ENCODE results near the gene NCMAP.
A peak's percentile ranks its signal among the peaks of the same experiment; 100 is the strongest.
"Not testable (repeated sequence)": the region's sequence is repeated elsewhere in the genome, so short reads cannot be mapped to it uniquely, and the experiment has no call there.

NCMAP gene

DNA sequence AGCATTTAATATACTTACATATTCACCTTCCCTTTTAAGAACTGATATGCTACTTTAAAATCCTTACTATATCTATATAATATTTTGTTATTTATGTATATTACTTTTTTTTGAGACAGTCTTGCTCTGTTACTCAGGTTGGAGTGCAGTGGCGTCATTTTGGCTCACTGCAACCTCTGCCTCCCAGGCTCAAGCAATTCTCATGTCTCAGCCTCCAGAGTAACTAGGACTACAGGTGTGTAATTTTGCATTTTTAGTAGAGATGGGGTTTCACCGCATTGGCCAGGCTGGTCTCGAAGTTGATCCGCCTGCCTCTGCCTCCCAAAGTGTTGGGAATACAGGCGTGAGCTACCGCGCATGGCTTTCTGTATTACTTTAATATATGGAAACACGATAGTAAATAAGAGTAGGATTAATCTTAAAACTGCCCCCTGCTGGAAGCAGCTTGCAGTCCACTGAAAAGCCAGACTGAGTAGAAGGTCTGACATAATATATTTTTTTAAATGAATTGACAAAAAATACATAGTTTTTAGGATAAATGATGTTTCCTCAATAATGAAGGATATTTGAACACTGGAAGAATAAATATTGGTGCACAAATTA lies 28.8 kb upstream of the NCMAP start:
- H2AFZ ChIP-seq (ENCODE audit: insufficient read depth, low read length, poor library complexity), result no peak overlapping the region
- no peak overlapping the region for H4K12ac ChIP-seq (ENCODE audit: low read depth, low read length)
- no peak overlapping the region for H4K8ac ChIP-seq (ENCODE audit: low read depth, low read length)
- no peak overlapping the region for H3K27ac ChIP-seq (ENCODE audit: low read depth, low read length)
- no peak overlapping the region for H3K4me3 ChIP-seq (ENCODE audit: low read depth, low read length)
- peak overlapping the region; percentile 37 for H3K18ac ChIP-seq (ENCODE audit: low read length)
- H3K4me1 ChIP-seq (ENCODE audit: control insufficient read depth in 1 of 2, insufficient read depth in 2 of 2, low read length in 2 of 2), result no peaks in the 10 kb centered on the region
- H3K79me1 ChIP-seq (ENCODE audit: low read length), result no peaks in the 10 kb centered on the region
- H3K27me3 ChIP-seq (ENCODE audit: insufficient read depth, low read length), result no peaks in the 10 kb centered on the region
- H2BK5ac ChIP-seq (ENCODE audit: low read depth, low read length, poor library complexity), result no peak overlapping the region
- H3K23ac ChIP-seq (ENCODE audit: low read length), result no peak overlapping the region
- no peak overlapping the region for H4K91ac ChIP-seq (ENCODE audit: low read depth, low read length)
- H2BK120ac ChIP-seq (ENCODE audit: insufficient read depth, low read length, poor library complexity), result no peak overlapping the region
- peaks cover 0 to 2% of the 10 kb centered on the region in 2 experiments for H3K36me3 ChIP-seq (ENCODE audit: control insufficient read depth in 1 of 2, insufficient read depth in 2 of 2, low read length in 2 of 2)
- no peak overlapping the region for H3K9ac ChIP-seq (ENCODE audit: low read length)
- no peaks in the 10 kb centered on the region for H3K79me2 ChIP-seq (ENCODE audit: control insufficient read depth, insufficient read depth, low read length, poor library complexity)
- H3K14ac ChIP-seq (ENCODE audit: low read length), result no peak overlapping the region
- no peak overlapping the region for H3K4me2 ChIP-seq (ENCODE audit: low read length)
- no peak overlapping the region for H3K4ac ChIP-seq (ENCODE audit: low read depth, low read length)
- H2AK5ac ChIP-seq (ENCODE audit: low read length), result no peak overlapping the region
- H3K9me3 ChIP-seq (ENCODE audit: insufficient read depth, low read depth, low read length), result no peaks in the 10 kb centered on the region
- H2BK12ac ChIP-seq (ENCODE audit: low read length), result no peak overlapping the region
- DNase-seq, result peak; percentile 42 to 65
- no CpG with 5 or more reads among the region's 8 CpGs for WGBS (ENCODE audit: extremely low coverage, insufficient coverage, insufficient read length)

DNA sequence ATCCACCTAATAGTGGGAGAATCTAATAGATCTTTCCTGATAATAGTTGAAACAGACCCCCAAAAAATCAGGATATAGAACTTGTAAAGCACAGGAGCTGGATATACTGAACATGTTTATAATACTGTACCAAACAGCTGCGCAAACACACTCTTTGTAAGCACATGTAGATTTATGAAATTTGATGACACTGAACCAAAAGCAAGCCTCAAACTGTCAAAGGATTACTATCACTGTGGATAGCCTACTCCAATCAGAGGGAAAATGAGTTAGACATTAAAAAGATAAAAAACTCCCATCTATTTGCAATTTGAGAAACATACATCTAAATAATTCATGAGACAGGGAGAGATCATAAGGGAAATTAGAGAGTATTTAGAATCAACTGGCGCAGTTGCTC lies 27.1 kb upstream of the NCMAP start:
- Histone ChIP-seq H3K18ac (ENCODE audit: low read length) (no peak overlapping the region), H3K23ac (ENCODE audit: low read length) (no peak overlapping the region), H4K8ac (ENCODE audit: low read depth, low read length) (no peak overlapping the region), H3K27ac (ENCODE audit: low read depth, low read length) (no peak overlapping the region), H3K79me2 (ENCODE audit: control insufficient read depth, insufficient read depth, low read length, poor library complexity) (no peaks in the 10 kb centered on the region), H3K4me2 (ENCODE audit: low read length) (no peak overlapping the region), H3K36me3 (ENCODE audit: control insufficient read depth in 1 of 2, insufficient read depth in 2 of 2, low read length in 2 of 2) (peaks cover 0 to 6% of the 10 kb centered on the region in 2 experiments), H3K4me3 (ENCODE audit: low read depth, low read length) (no peak overlapping the region), H4K12ac (ENCODE audit: low read depth, low read length) (no peak overlapping the region), H2BK12ac (ENCODE audit: low read length) (no peak overlapping the region), H3K27me3 (ENCODE audit: insufficient read depth, low read length) (no peaks in the 10 kb centered on the region), H2AK5ac (ENCODE audit: low read length) (no peak overlapping the region), H2BK120ac (ENCODE audit: insufficient read depth, low read length, poor library complexity) (no peak overlapping the region), H3K14ac (ENCODE audit: low read length) (no peak overlapping the region), H3K9ac (ENCODE audit: low read length) (no peak overlapping the region), H3K79me1 (ENCODE audit: low read length) (no peaks in the 10 kb centered on the region), H4K91ac (ENCODE audit: low read depth, low read length) (no peak overlapping the region), H2AFZ (ENCODE audit: insufficient read depth, low read length, poor library complexity) (no peak overlapping the region), H2BK5ac (ENCODE audit: low read depth, low read length, poor library complexity) (no peak overlapping the region), H3K4ac (ENCODE audit: low read depth, low read length) (no peak overlapping the region), H3K9me3 (ENCODE audit: insufficient read depth, low read depth, low read length) (no peaks in the 10 kb centered on the region), H3K4me1 (ENCODE audit: control insufficient read depth in 1 of 2, insufficient read depth in 2 of 2, low read length in 2 of 2) (no peaks in the 10 kb centered on the region)
- WGBS (ENCODE audit: extremely low coverage, insufficient coverage, insufficient read length), result no CpG with 5 or more reads among the region's 2 CpGs
- no peak for DNase-seq

DNA sequence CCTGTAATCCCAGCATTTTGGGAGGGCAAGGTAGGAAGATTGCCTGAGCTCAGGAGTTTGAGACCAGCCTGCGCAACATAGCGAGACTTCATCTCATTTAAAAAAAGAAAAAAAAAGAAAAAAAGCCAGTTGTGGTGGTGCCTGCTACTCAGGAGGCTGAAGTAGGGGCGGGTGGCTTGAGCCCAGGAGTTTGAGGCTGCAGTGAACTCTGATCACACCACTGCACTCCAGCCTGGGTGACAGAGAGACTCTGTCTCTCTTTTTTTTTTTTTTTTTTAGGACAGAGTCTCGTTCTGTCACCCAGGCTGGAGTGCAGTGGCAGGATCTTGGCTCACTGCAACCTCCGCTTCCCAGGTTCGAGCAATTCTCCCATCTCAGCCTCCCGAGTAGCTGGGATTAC lies 26.6 kb upstream of the NCMAP start:
- H3K27me3 ChIP-seq (ENCODE audit: insufficient read depth, low read length); H3K27ac ChIP-seq (ENCODE audit: low read depth, low read length); H3K4me2 ChIP-seq (ENCODE audit: low read length); H2BK120ac ChIP-seq (ENCODE audit: insufficient read depth, low read length, poor library complexity); H3K9ac ChIP-seq (ENCODE audit: low read length); H3K18ac ChIP-seq (ENCODE audit: low read length); H2AK5ac ChIP-seq (ENCODE audit: low read length); H4K8ac ChIP-seq (ENCODE audit: low read depth, low read length); H4K91ac ChIP-seq (ENCODE audit: low read depth, low read length); H3K4me1 ChIP-seq (ENCODE audit: control insufficient read depth in 1 of 2, insufficient read depth in 2 of 2, low read length in 2 of 2); H3K79me1 ChIP-seq (ENCODE audit: low read length); H3K9me3 ChIP-seq (ENCODE audit: insufficient read depth, low read depth, low read length); H2BK5ac ChIP-seq (ENCODE audit: low read depth, low read length, poor library complexity); H2AFZ ChIP-seq (ENCODE audit: insufficient read depth, low read length, poor library complexity); H3K23ac ChIP-seq (ENCODE audit: low read length); H2BK12ac ChIP-seq (ENCODE audit: low read length); H3K4me3 ChIP-seq (ENCODE audit: low read depth, low read length); H3K14ac ChIP-seq (ENCODE audit: low read length); H3K36me3 ChIP-seq (ENCODE audit: control insufficient read depth in 1 of 2, insufficient read depth in 2 of 2, low read length in 2 of 2); H3K4ac ChIP-seq (ENCODE audit: low read depth, low read length); H3K79me2 ChIP-seq (ENCODE audit: control insufficient read depth, insufficient read depth, low read length, poor library complexity); DNase-seq; H4K12ac ChIP-seq (ENCODE audit: low read depth, low read length): not testable (repeated sequence)
- no CpG with 5 or more reads among the region's 7 CpGs for WGBS (ENCODE audit: extremely low coverage, insufficient coverage, insufficient read length)

DNA sequence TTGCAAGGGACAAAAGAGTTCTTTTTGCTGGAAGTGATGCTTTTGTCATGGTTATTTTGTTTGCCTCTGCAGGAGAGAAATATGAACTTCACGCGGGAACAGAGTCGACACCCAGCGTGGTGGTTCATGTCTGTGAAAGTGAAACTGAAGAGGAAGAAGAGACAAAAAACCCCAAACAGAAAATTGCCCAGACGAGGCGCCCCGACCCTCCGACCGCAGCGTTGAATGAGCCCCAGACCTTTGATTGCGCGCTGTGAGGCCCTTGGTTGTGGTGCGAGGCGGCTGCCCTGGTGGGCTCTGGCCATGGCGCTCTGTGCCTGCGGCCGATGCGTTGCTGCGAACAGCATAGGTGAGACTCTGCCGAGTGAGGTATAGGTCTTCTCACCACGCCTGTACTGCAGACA lies 20.9 kb upstream of the NCMAP start:
- Histone ChIP-seq H3K4me2 (ENCODE audit: low read length) (no peak overlapping the region), H3K79me2 (ENCODE audit: control insufficient read depth, insufficient read depth, low read length, poor library complexity) (no peaks in the 10 kb centered on the region), H3K36me3 (ENCODE audit: control insufficient read depth in 1 of 2, insufficient read depth in 2 of 2, low read length in 2 of 2) (peaks cover 5 to 7% of the 10 kb centered on the region in 2 experiments), H3K4me1 (ENCODE audit: control insufficient read depth in 1 of 2, insufficient read depth in 2 of 2, low read length in 2 of 2) (peaks cover 2 to 3% of the 10 kb centered on the region in 2 experiments), H3K9ac (ENCODE audit: low read length) (no peak overlapping the region), H4K8ac (ENCODE audit: low read depth, low read length) (no peak overlapping the region), H2BK5ac (ENCODE audit: low read depth, low read length, poor library complexity) (no peak overlapping the region), H2AK5ac (ENCODE audit: low read length) (no peak overlapping the region), H2BK120ac (ENCODE audit: insufficient read depth, low read length, poor library complexity) (no peak overlapping the region), H4K91ac (ENCODE audit: low read depth, low read length) (peak overlapping the region; percentile 8), H2AFZ (ENCODE audit: insufficient read depth, low read length, poor library complexity) (no peak overlapping the region), H3K9me3 (ENCODE audit: insufficient read depth, low read depth, low read length) (no peaks in the 10 kb centered on the region), H2BK12ac (ENCODE audit: low read length) (peak overlapping the region; percentile 50), H3K14ac (ENCODE audit: low read length) (peak overlapping the region; percentile 60), H3K18ac (ENCODE audit: low read length) (no peak overlapping the region), H3K23ac (ENCODE audit: low read length) (no peak overlapping the region), H3K4me3 (ENCODE audit: low read depth, low read length) (no peak overlapping the region), H3K4ac (ENCODE audit: low read depth, low read length) (no peak overlapping the region), H3K79me1 (ENCODE audit: low read length) (no peaks in the 10 kb centered on the region), H3K27ac (ENCODE audit: low read depth, low read length) (no peak overlapping the region), H3K27me3 (ENCODE audit: insufficient read depth, low read length) (no peaks in the 10 kb centered on the region), H4K12ac (ENCODE audit: low read depth, low read length) (no peak overlapping the region)
- DNase-seq, result no peak
- WGBS (ENCODE audit: extremely low coverage, insufficient coverage, insufficient read length), result no CpG with 5 or more reads among the region's 21 CpGs

Data from trophoblast cell (in vitro differentiated cells and primary cell).